ENCODE results near the gene VPS13D.

Gene VPS13D

DNA sequence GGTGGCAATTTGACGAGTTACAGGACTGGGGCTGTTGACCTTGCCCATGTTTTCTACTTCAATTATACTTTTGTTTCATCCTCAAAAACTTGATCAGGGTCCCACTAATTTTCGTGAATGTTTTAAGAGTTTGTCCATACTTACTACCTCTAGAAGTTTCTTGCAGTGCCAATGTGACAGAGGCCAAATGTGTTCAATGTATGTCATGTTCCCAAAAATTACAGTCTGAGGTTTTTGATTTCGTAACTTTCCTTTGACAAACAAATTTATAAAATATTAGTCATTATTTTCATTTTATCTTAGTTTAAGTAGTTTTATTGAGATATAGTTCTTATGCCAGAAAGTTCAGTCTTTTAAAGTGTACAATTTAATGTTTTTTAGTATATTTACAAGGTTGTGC, 15.3 kb downstream of the VPS13D start:
- H4K20me1 ChIP-seq (ENCODE audit: insufficient read depth, low read length), result no peaks in the 10 kb centered on the region
- H3K27ac ChIP-seq (ENCODE audit: low read length), result no peak overlapping the region
- DNase-seq (no peak), ATAC-seq (ENCODE audit: insufficient read depth, low read depth) (no peak)
- no peaks in the 10 kb centered on the region for H3K27me3 ChIP-seq (ENCODE audit: insufficient read depth, low read length, poor library complexity)
- TF ChIP-seq, protein P1, sequence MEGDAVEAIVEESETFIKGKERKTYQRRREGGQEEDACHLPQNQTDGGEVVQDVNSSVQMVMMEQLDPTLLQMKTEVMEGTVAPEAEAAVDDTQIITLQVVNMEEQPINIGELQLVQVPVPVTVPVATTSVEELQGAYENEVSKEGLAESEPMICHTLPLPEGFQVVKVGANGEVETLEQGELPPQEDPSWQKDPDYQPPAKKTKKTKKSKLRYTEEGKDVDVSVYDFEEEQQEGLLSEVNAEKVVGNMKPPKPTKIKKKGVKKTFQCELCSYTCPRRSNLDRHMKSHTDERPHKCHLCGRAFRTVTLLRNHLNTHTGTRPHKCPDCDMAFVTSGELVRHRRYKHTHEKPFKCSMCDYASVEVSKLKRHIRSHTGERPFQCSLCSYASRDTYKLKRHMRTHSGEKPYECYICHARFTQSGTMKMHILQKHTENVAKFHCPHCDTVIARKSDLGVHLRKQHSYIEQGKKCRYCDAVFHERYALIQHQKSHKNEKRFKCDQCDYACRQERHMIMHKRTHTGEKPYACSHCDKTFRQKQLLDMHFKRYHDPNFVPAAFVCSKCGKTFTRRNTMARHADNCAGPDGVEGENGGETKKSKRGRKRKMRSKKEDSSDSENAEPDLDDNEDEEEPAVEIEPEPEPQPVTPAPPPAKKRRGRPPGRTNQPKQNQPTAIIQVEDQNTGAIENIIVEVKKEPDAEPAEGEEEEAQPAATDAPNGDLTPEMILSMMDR (IDR thresholded peaks at IDR 0.05; ENCODE audit: borderline replicate concordance, extremely low read depth, low read length, poor library complexity, severe bottlenecking), result no peak
- TF ChIP-seq EZH2 (IDR thresholded peaks at IDR 0.05; ENCODE audit: borderline replicate concordance, low read depth, low read length, severe bottlenecking), result no peak
- H3K9me3 ChIP-seq (ENCODE audit: insufficient read depth, low read length, severe bottlenecking), result no peaks in the 10 kb centered on the region
- H3K4me3 ChIP-seq (ENCODE audit: low read depth in 1 of 2, low read length in 2 of 2), result no peak overlapping the region
- H3K4me2 ChIP-seq (ENCODE audit: insufficient read depth, low read length), result no peak overlapping the region
- peaks cover 70% of the 10 kb centered on the region for H3K36me3 ChIP-seq (ENCODE audit: insufficient read depth, low read length)
- H2AFZ ChIP-seq (ENCODE audit: low read depth, low read length), result no peak overlapping the region
- H3K4me1 ChIP-seq (ENCODE audit: insufficient read depth, low read length), result no peaks in the 10 kb centered on the region
- H3K9ac ChIP-seq (ENCODE audit: low read depth, low read length), result no peak overlapping the region
- no peaks in the 10 kb centered on the region for H3K79me2 ChIP-seq (ENCODE audit: insufficient read depth, low read length)

DNA sequence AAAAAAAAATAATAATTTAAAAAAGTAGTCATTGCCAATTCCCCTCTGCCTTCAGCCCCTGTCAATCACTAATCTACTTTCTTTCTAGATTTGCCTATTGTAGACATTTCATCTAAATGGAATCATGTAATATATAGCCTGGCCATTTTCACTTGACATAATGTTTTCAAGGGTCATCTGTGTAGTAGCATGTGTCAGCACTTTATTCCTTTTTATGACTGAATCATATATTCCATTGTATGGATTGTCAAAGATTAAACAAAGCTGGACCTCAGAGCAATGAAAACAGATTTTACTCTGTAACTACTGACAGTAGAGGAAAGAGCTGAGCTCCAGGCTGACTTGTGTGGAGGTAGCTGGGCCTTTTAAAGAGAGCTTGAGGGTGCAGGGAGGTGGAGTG, 15.9 kb downstream of the VPS13D start:
- Histone ChIP-seq H4K20me1 (ENCODE audit: insufficient read depth, low read length) (no peaks in the 10 kb centered on the region), H2AFZ (ENCODE audit: low read depth, low read length) (no peak overlapping the region), H3K9me3 (ENCODE audit: insufficient read depth, low read length, severe bottlenecking) (no peaks in the 10 kb centered on the region), H3K27ac (ENCODE audit: low read length) (no peak overlapping the region), H3K9ac (ENCODE audit: low read depth, low read length) (no peak overlapping the region), H3K79me2 (ENCODE audit: insufficient read depth, low read length) (no peaks in the 10 kb centered on the region), H3K4me2 (ENCODE audit: insufficient read depth, low read length) (no peak overlapping the region), H3K4me1 (ENCODE audit: insufficient read depth, low read length) (no peaks in the 10 kb centered on the region), H3K4me3 (ENCODE audit: low read depth in 1 of 2, low read length in 2 of 2) (no peak overlapping the region), H3K36me3 (ENCODE audit: insufficient read depth, low read length) (peaks cover 76% of the 10 kb centered on the region), H3K27me3 (ENCODE audit: insufficient read depth, low read length, poor library complexity) (no peaks in the 10 kb centered on the region)
- TF ChIP-seq, protein P1 (IDR thresholded peaks at IDR 0.05; ENCODE audit: borderline replicate concordance, extremely low read depth, low read length, poor library complexity, severe bottlenecking), result no peak
- no peak for TF ChIP-seq EZH2 (IDR thresholded peaks at IDR 0.05; ENCODE audit: borderline replicate concordance, low read depth, low read length, severe bottlenecking)
- DNase-seq (no peak), ATAC-seq (ENCODE audit: insufficient read depth, low read depth) (no peak)

DNA sequence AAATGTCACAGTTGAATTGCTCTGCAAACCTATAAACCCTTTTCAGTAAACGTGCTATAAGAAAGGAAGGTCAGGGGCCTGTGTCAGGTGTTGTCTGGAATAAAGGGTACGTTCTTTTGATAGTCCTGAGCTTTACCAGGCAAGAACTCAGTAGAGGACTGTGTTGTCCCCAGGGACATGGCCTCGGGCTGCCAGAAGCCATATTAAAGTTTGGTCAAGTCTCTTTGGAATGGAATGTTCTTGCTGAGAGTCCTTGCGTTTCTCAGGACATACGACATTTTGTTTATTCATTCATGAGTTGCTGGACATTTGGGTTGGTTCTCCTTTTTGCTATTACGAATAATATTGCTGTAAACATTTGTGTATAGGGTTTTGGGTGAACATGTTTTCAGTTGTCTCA, 16.8 kb downstream of the VPS13D start:
- no peaks in the 10 kb centered on the region for H3K4me1 ChIP-seq (ENCODE audit: insufficient read depth, low read length)
- H3K9me3 ChIP-seq (ENCODE audit: insufficient read depth, low read length, severe bottlenecking), result no peaks in the 10 kb centered on the region
- TF ChIP-seq, protein P1 (IDR thresholded peaks at IDR 0.05; ENCODE audit: borderline replicate concordance, extremely low read depth, low read length, poor library complexity, severe bottlenecking), result no peak
- TF ChIP-seq EZH2 (IDR thresholded peaks at IDR 0.05; ENCODE audit: borderline replicate concordance, low read depth, low read length, severe bottlenecking), result no peak
- H3K4me2 ChIP-seq (ENCODE audit: insufficient read depth, low read length), result no peak overlapping the region
- no peaks in the 10 kb centered on the region for H3K79me2 ChIP-seq (ENCODE audit: insufficient read depth, low read length)
- H3K27ac ChIP-seq (ENCODE audit: low read length), result no peak overlapping the region
- H3K27me3 ChIP-seq (ENCODE audit: insufficient read depth, low read length, poor library complexity), result no peaks in the 10 kb centered on the region
- DNase-seq (no peak), ATAC-seq (ENCODE audit: insufficient read depth, low read depth) (no peak)
- H2AFZ ChIP-seq (ENCODE audit: low read depth, low read length), result no peak overlapping the region
- H3K4me3 ChIP-seq (ENCODE audit: low read depth in 1 of 2, low read length in 2 of 2), result no peak overlapping the region
- no peaks in the 10 kb centered on the region for H4K20me1 ChIP-seq (ENCODE audit: insufficient read depth, low read length)
- H3K36me3 ChIP-seq (ENCODE audit: insufficient read depth, low read length), result peaks cover 75% of the 10 kb centered on the region
- no peak overlapping the region for H3K9ac ChIP-seq (ENCODE audit: low read depth, low read length)

DNA sequence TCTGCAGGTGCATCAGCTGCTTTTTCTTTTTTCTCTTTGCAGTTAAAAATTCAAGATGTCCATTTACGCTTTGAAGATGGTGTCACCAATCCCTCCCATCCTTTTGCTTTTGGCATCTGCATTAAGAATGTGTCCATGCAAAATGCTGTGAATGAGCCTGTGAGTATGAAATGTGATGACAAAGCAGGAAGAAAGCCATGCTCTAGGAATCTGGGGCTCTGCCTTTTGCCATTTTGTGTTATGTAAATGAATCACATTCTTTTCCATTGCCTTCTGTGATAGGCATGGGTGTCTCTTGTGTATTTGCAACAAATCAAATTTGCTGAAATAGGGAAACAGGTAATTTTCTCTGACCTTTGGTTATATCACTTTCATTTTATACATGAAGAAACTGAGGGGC, 19.4 kb downstream of the VPS13D start:
- Histone ChIP-seq H3K4me1 (ENCODE audit: insufficient read depth, low read length) (no peaks in the 10 kb centered on the region), H3K79me2 (ENCODE audit: insufficient read depth, low read length) (no peaks in the 10 kb centered on the region), H3K27ac (ENCODE audit: low read length) (no peak overlapping the region), H2AFZ (ENCODE audit: low read depth, low read length) (no peak overlapping the region), H3K4me3 (ENCODE audit: low read depth in 1 of 2, low read length in 2 of 2) (no peak overlapping the region), H3K9me3 (ENCODE audit: insufficient read depth, low read length, severe bottlenecking) (no peaks in the 10 kb centered on the region), H3K36me3 (ENCODE audit: insufficient read depth, low read length) (peaks cover 73% of the 10 kb centered on the region), H3K9ac (ENCODE audit: low read depth, low read length) (no peak overlapping the region), H4K20me1 (ENCODE audit: insufficient read depth, low read length) (no peaks in the 10 kb centered on the region), H3K27me3 (ENCODE audit: insufficient read depth, low read length, poor library complexity) (no peaks in the 10 kb centered on the region), H3K4me2 (ENCODE audit: insufficient read depth, low read length) (no peak overlapping the region)
- ATAC-seq (ENCODE audit: insufficient read depth, low read depth) (no peak), DNase-seq (no peak)
- TF ChIP-seq, protein P1 (IDR thresholded peaks at IDR 0.05; ENCODE audit: borderline replicate concordance, extremely low read depth, low read length, poor library complexity, severe bottlenecking), result no peak
- no peak for TF ChIP-seq EZH2 (IDR thresholded peaks at IDR 0.05; ENCODE audit: borderline replicate concordance, low read depth, low read length, severe bottlenecking)
